Stromal cell of bone marrow (primary cell): ENCODE measurements around the gene C14orf39.
"Not testable (repeated sequence)": the region's sequence is repeated elsewhere in the genome, so short reads cannot be mapped to it uniquely, and the experiment has no call there.

Source experiments
- DNase-seq: peaks from one replicate; pipeline ENCODE4 v3.0.0-alpha.2; 2012; ENCODE audit warnings: low read depth

The C14orf39 gene

GRCh38 chr14:60488175-60488574 is 2.3 kb upstream of the C14orf39 start:
- no peak for DNase-seq

GRCh38 chr14:60487211-60487610 is 1.3 kb upstream of the C14orf39 start:
- DNase-seq: no peak

GRCh38 chr14:60485057-60485597 is 736 bp downstream of the C14orf39 start:
- DNase-seq: no peak

- DNase-seq: no peak
Observed at GRCh38 chr14:60482743-60483142, 3.1 kb downstream of the C14orf39 start.

- DNase-seq: not testable (repeated sequence)
Observed at GRCh38 chr14:60480248-60480647, 5.6 kb downstream of the C14orf39 start.

GRCh38 chr14:60455875-60456274 is 30.0 kb downstream of the C14orf39 start:
- DNase-seq: no peak

GRCh38 chr14:60430276-60430675 is 55.6 kb downstream of the C14orf39 start:
- DNase-seq: no peak

- DNase-seq: no peak
Observed at GRCh38 chr14:60420050-60420449, 65.8 kb downstream of the C14orf39 start.

- DNase-seq: not testable (repeated sequence)
Observed at GRCh38 chr14:60397550-60397949, 88.3 kb downstream of the C14orf39 start.

GRCh38 chr14:60396718-60397343 is 89.0 kb downstream of the C14orf39 start:
- DNase-seq: no peak
